Measurements from ENCODE around the gene ZCWPW1.
"Not testable (repeated sequence)": the region's sequence is repeated elsewhere in the genome, so short reads cannot be mapped to it uniquely, and the experiment has no call there.

GRCh38 chr7:100439244-100439643 lies 10.7 kb upstream of the ZCWPW1 start:
- TF ChIP-seq, protein P1, sequence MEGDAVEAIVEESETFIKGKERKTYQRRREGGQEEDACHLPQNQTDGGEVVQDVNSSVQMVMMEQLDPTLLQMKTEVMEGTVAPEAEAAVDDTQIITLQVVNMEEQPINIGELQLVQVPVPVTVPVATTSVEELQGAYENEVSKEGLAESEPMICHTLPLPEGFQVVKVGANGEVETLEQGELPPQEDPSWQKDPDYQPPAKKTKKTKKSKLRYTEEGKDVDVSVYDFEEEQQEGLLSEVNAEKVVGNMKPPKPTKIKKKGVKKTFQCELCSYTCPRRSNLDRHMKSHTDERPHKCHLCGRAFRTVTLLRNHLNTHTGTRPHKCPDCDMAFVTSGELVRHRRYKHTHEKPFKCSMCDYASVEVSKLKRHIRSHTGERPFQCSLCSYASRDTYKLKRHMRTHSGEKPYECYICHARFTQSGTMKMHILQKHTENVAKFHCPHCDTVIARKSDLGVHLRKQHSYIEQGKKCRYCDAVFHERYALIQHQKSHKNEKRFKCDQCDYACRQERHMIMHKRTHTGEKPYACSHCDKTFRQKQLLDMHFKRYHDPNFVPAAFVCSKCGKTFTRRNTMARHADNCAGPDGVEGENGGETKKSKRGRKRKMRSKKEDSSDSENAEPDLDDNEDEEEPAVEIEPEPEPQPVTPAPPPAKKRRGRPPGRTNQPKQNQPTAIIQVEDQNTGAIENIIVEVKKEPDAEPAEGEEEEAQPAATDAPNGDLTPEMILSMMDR (IDR thresholded peaks at IDR 0.05), result not testable (repeated sequence)
- not testable (repeated sequence) for TF ChIP-seq POLR2A (IDR thresholded peaks at IDR 0.05)
